Colonic mucosa (tissue), 4 donors: ENCODE measurements around the gene ERMP1. TPM values are rescaled to one million over a fixed set of nuclear protein-coding genes. Genes with fewer than 3 reads are reported as not detected.

Source experiments
- DNase-seq: peaks from one replicate; pipeline ENCODE4 v3.0.0-alpha.2; 2020
- H3K27ac ChIP-seq: fragments of 200-600 bp; one replicate; pipeline ENCODE4 v1.8.0; 2021
- H3K27me3 ChIP-seq: fragments of 200-600 bp; one replicate; pipeline ENCODE4 v1.8.0; 2021
- H3K36me3 ChIP-seq: fragments of 200-600 bp; one replicate; pipeline ENCODE4 v1.8.0; 2021
- H3K4me1 ChIP-seq: fragments of 200-600 bp; one replicate; pipeline ENCODE4 v1.8.0; 2021; ENCODE audit warnings: mild to moderate bottlenecking
- H3K4me3 ChIP-seq: fragments of 200-600 bp; one replicate; pipeline ENCODE4 v1.8.0; 2021
- H3K9ac ChIP-seq, 2 donors: one replicate each; pipeline ENCODE4 v1.7.0; 2013; ENCODE audit warnings: control low read depth in 2 of 2, low read depth in 2 of 2, low read length in 2 of 2
- H3K9me3 ChIP-seq: fragments of 200-600 bp; one replicate; pipeline ENCODE4 v1.8.0; 2021
- CTCF ChIP-seq: fragments of 200-600 bp; IDR thresholded peaks from one replicate; pipeline ENCODE4 v1.8.0; 2022; ENCODE audit warnings: antibody characterized with exemption, mild to moderate bottlenecking
- intact Hi-C: fragments of 100-400 bp; cut with DNase I; formaldehyde crosslinking; loops from one replicate; pipeline ENCODE4 v1.14.1; 2022
- total RNA-seq, 2 donors: library from RNA; stranded (reverse); fragmentation: NEBNext Ultra II Directional in 1 of 2; extraction: Animal tissue kit (Norgen Biotek cat#: 25700) in 1 of 2; gene quantifications; one replicate each; pipeline ENCODE4 v1.2.1, GENCODE V29; 2021
- donor health status: healthy.
- donor health status: DM: no; HTN: no; CAD: no.
- donor health status: DM: no; HTN: no; CAD: no.

The ERMP1 gene
- total RNA-seq, 2 donors from 2014 or later: 47.3 to 50.8 TPM

- TF ChIP-seq CTCF: no peak
- no peaks in the 10 kb centered on the region for H3K4me1 ChIP-seq
- intact Hi-C loops: no loop called here
These were observed 59.5 kb downstream of the ERMP1 start for GRCh38 chr9:5773324-5773999.

GRCh38 chr9:5767968-5768932 lies 64.7 kb downstream of the ERMP1 start:
- no peaks in the 10 kb centered on the region for H3K27me3 ChIP-seq
- intact Hi-C loops: no loop called here

More at GRCh38 chr9:5773324-5773999, 59.5 kb downstream of the ERMP1 start:
- no peak for DNase-seq
- Histone ChIP-seq H3K9me3 (no peaks in the 10 kb centered on the region), H3K9ac (no peak overlapping the region), H3K36me3 (peaks cover 7% of the 10 kb centered on the region), H3K27me3 (no peaks in the 10 kb centered on the region), H3K4me3 (no peak overlapping the region), H3K27ac (no peak overlapping the region)

GRCh38 chr9:5764130-5764868 lies 68.6 kb downstream of the ERMP1 start:
- H3K4me1 ChIP-seq: no peaks in the 10 kb centered on the region
- peaks cover 15% of the 10 kb centered on the region for H3K36me3 ChIP-seq
- no peak overlapping the region for H3K4me3 ChIP-seq
- TF ChIP-seq CTCF: no peak
- H3K27me3 ChIP-seq: no peaks in the 10 kb centered on the region
- H3K9me3 ChIP-seq: no peaks in the 10 kb centered on the region
- no peak for DNase-seq
- no peak overlapping the region for H3K27ac ChIP-seq
- no peak overlapping the region for H3K9ac ChIP-seq
- intact Hi-C loops: no loop called here

More at GRCh38 chr9:5767968-5768932, 64.7 kb downstream of the ERMP1 start:
- no peak for DNase-seq
- H3K9ac ChIP-seq: no peak overlapping the region
- TF ChIP-seq CTCF: no peak
- H3K36me3 ChIP-seq: peaks cover 15% of the 10 kb centered on the region
- H3K27ac ChIP-seq: no peak overlapping the region
- no peaks in the 10 kb centered on the region for H3K9me3 ChIP-seq
- H3K4me3 ChIP-seq: no peak overlapping the region
- H3K4me1 ChIP-seq: no peaks in the 10 kb centered on the region

- intact Hi-C loops: no loop called here
- Histone ChIP-seq H3K4me3 (no peak overlapping the region), H3K9me3 (no peaks in the 10 kb centered on the region), H3K36me3 (peaks cover 15% of the 10 kb centered on the region), H3K9ac (no peak overlapping the region), H3K27ac (no peak overlapping the region), H3K27me3 (no peaks in the 10 kb centered on the region), H3K4me1 (no peaks in the 10 kb centered on the region)
- no peak for DNase-seq
- no peak for TF ChIP-seq CTCF
These were observed 70.5 kb downstream of the ERMP1 start for GRCh38 chr9:5762421-5762820.

- no peak overlapping the region for H3K27ac ChIP-seq
- H3K4me3 ChIP-seq: no peak overlapping the region
- no peaks in the 10 kb centered on the region for H3K4me1 ChIP-seq
- TF ChIP-seq CTCF: no peak
- H3K9ac ChIP-seq: no peak overlapping the region
- intact Hi-C loops: no loop called here
- peaks cover 10% of the 10 kb centered on the region for H3K36me3 ChIP-seq
- no peak for DNase-seq
- no peaks in the 10 kb centered on the region for H3K9me3 ChIP-seq
- H3K27me3 ChIP-seq: no peaks in the 10 kb centered on the region
These were observed 72.6 kb downstream of the ERMP1 start for GRCh38 chr9:5760338-5760737.
